H9 (cell line): ENCODE measurements around the gene TNRC6C. TPM values are rescaled to one million over a fixed set of nuclear protein-coding genes. Genes with fewer than 3 reads are reported as not detected.

Experiments
- DNase-seq: peaks from one replicate; pipeline ENCODE4 v3.0.0-alpha.2; 2017
- H2AFZ ChIP-seq: one replicate; pipeline ENCODE4 v1.6.1; 2013; ENCODE audit warnings: mild to moderate bottlenecking, low read length, control low read depth, moderate library complexity
- H2AK5ac ChIP-seq: 2 replicates; pipeline ENCODE4 v1.6.1; 2013; ENCODE audit warnings: low read length, control low read depth, mixed read lengths; ENCODE audit not compliant: insufficient read length
- H2BK120ac ChIP-seq: one replicate; pipeline ENCODE4 v1.6.1; 2013; ENCODE audit warnings: low read depth, mild to moderate bottlenecking, low read length, control low read depth, inconsistent platforms; ENCODE audit not compliant: poor library complexity, severe bottlenecking
- H2BK12ac ChIP-seq: 2 replicates; pipeline ENCODE4 v1.6.1; 2013; ENCODE audit warnings: low read length, control low read depth, mixed read lengths, low read depth; ENCODE audit not compliant: insufficient read length
- H2BK15ac ChIP-seq: 2 replicates; pipeline ENCODE4 v1.6.1; 2013; ENCODE audit warnings: low read depth, low read length, control low read depth
- H2BK20ac ChIP-seq: one replicate; pipeline ENCODE4 v1.6.1; 2013; ENCODE audit warnings: low read depth, mild to moderate bottlenecking, low read length, control low read depth, inconsistent platforms; ENCODE audit not compliant: poor library complexity, severe bottlenecking
- H2BK5ac ChIP-seq: 2 replicates; pipeline ENCODE4 v1.6.1; 2013; ENCODE audit warnings: low read length, control low read depth, mixed read lengths; ENCODE audit not compliant: insufficient read length
- H3K14ac ChIP-seq: 2 replicates; pipeline ENCODE4 v1.6.1; 2013; ENCODE audit warnings: low read length, control low read depth; ENCODE audit not compliant: insufficient read depth
- H3K18ac ChIP-seq: 2 replicates; pipeline ENCODE4 v1.6.1; 2013; ENCODE audit warnings: low read depth, mild to moderate bottlenecking, mixed read lengths, low read length, control low read depth; ENCODE audit not compliant: insufficient read length
- H3K23ac ChIP-seq: 2 replicates; pipeline ENCODE4 v1.6.1; 2013; ENCODE audit warnings: low read length, control low read depth, mixed read lengths, low read depth; ENCODE audit not compliant: insufficient read length
- H3K23me2 ChIP-seq: 2 replicates; pipeline ENCODE4 v1.6.1; 2013; ENCODE audit warnings: low read depth, mild to moderate bottlenecking, mixed read lengths, low read length, control low read depth; ENCODE audit not compliant: insufficient read length, poor library complexity, severe bottlenecking
- H3K27ac ChIP-seq: 2 replicates; pipeline ENCODE4 v1.5.1; 2013; ENCODE audit warnings: low read length, control low read depth, mixed read lengths, low read depth; ENCODE audit not compliant: insufficient read length
- H3K27me3 ChIP-seq: 2 replicates; pipeline ENCODE4 v1.6.1; 2013; ENCODE audit warnings: low read length, control low read depth, inconsistent platforms; ENCODE audit not compliant: insufficient read depth
- H3K4ac ChIP-seq: 2 replicates; pipeline ENCODE4 v1.6.1; 2013; ENCODE audit warnings: low read depth, mild to moderate bottlenecking, control low read depth, inconsistent platforms, low read length, moderate library complexity
- H3K4me1 ChIP-seq: 2 replicates; pipeline ENCODE4 v1.6.1; 2013; ENCODE audit warnings: low read length, control low read depth, inconsistent platforms; ENCODE audit not compliant: insufficient read depth
- H3K4me2 ChIP-seq: 2 replicates; pipeline ENCODE4 v1.6.1; 2013; ENCODE audit warnings: low read length, control low read depth, mixed read lengths; ENCODE audit not compliant: insufficient read length, insufficient read depth
- H3K56ac ChIP-seq: 2 replicates; pipeline ENCODE4 v1.6.1; 2013; ENCODE audit warnings: low read depth, mild to moderate bottlenecking, mixed read lengths, low read length, control low read depth; ENCODE audit not compliant: insufficient read length
- H3K79me1 ChIP-seq: 2 replicates; pipeline ENCODE4 v1.6.1; 2013; ENCODE audit warnings: low read depth, mild to moderate bottlenecking, moderate library complexity, low read length, control low read depth, inconsistent platforms; ENCODE audit not compliant: insufficient read depth, poor library complexity, severe bottlenecking
- H3K79me2 ChIP-seq: 2 replicates; pipeline ENCODE4 v1.6.1; 2013; ENCODE audit warnings: low read length, control low read depth, inconsistent platforms; ENCODE audit not compliant: insufficient read depth
- H3K9ac ChIP-seq: 2 replicates; pipeline ENCODE4 v1.6.1; 2013; ENCODE audit warnings: low read length, control low read depth, mixed read lengths; ENCODE audit not compliant: insufficient read length; ENCODE audit errors: extremely low read depth
- H3K9me3 ChIP-seq: one replicate; pipeline ENCODE4 v1.6.1; 2013; ENCODE audit warnings: low read depth, low read length, inconsistent platforms; ENCODE audit not compliant: control insufficient read depth
- H3T11ph ChIP-seq: one replicate; pipeline ENCODE4 v1.6.1; 2013; ENCODE audit warnings: mild to moderate bottlenecking, low read length, control low read depth, inconsistent platforms
- H4K20me1 ChIP-seq: one replicate; pipeline ENCODE4 v1.6.1; 2013; ENCODE audit not compliant: control insufficient read depth, insufficient read length, insufficient read depth
- H4K5ac ChIP-seq: 2 replicates; pipeline ENCODE4 v1.6.1; 2013; ENCODE audit warnings: low read depth, mild to moderate bottlenecking, mixed read lengths, low read length, control low read depth; ENCODE audit not compliant: insufficient read length
- H4K8ac ChIP-seq: replicated peaks from 2 replicates; pipeline ENCODE4 v1.6.1; 2013; ENCODE audit warnings: low read length, control low read depth, mixed read lengths, low read depth; ENCODE audit not compliant: insufficient read length
- H4K91ac ChIP-seq: 2 replicates; pipeline ENCODE4 v1.6.1; 2013; ENCODE audit warnings: low read depth, mild to moderate bottlenecking, moderate library complexity, mixed read lengths, low read length, control low read depth; ENCODE audit not compliant: insufficient read length
- H3K27ac Mint-ChIP-seq, 3 experiments: 2 replicates in 2 of 3; 3 replicates in 1 of 3; pipeline ENCODE4 v1.8.0; 2020 to 2021; ENCODE audit warnings: mixed read lengths in 3 of 3, mild to moderate bottlenecking in 1 of 3, moderate library complexity in 1 of 3
- H3K27me3 Mint-ChIP-seq: 2 replicates; pipeline ENCODE4 v1.8.0; 2021; ENCODE audit warnings: low read depth, mild to moderate bottlenecking, moderate library complexity, mixed read lengths
- H3K36me3 Mint-ChIP-seq, 3 experiments: 2 replicates in 2 of 3; 3 replicates in 1 of 3; pipeline ENCODE4 v1.8.0; 2020 to 2021; ENCODE audit warnings: low read depth in 3 of 3, mixed read lengths in 3 of 3; ENCODE audit not compliant: insufficient read depth in 1 of 3
- H3K4me1 Mint-ChIP-seq, 2 experiments: 2 replicates each; pipeline ENCODE4 v1.8.0; 2020; ENCODE audit warnings: mixed read lengths in 2 of 2
- H3K4me3 Mint-ChIP-seq, 2 experiments: 2 replicates in 1 of 2; 3 replicates in 1 of 2; pipeline ENCODE4 v1.8.0; 2020 to 2021; ENCODE audit warnings: mild to moderate bottlenecking in 2 of 2, mixed read lengths in 2 of 2, moderate library complexity in 1 of 2
- H3K9me3 Mint-ChIP-seq, 2 experiments: 2 replicates in 1 of 2; 3 replicates in 1 of 2; pipeline ENCODE4 v1.8.0; 2020; ENCODE audit warnings: mild to moderate bottlenecking in 2 of 2, mixed read lengths in 2 of 2, moderate library complexity in 1 of 2
- total RNA-seq: library from RNA; stranded (reverse); gene quantifications from 2 replicates; pipeline ENCODE4 v1.2.1, GENCODE V29; 2021
- TF ChIP-seq, protein P1 (sequence below): fragments of 200-600 bp; sonication (generic); conservative IDR thresholded peaks from 3 replicates; pipeline ENCODE4 v1.8.0; 2021; ENCODE audit warnings: antibody characterized with exemption, mild to moderate bottlenecking

TNRC6C gene
- total RNA-seq, 1 experiment from 2014 or later, result 24.7 TPM

DNA sequence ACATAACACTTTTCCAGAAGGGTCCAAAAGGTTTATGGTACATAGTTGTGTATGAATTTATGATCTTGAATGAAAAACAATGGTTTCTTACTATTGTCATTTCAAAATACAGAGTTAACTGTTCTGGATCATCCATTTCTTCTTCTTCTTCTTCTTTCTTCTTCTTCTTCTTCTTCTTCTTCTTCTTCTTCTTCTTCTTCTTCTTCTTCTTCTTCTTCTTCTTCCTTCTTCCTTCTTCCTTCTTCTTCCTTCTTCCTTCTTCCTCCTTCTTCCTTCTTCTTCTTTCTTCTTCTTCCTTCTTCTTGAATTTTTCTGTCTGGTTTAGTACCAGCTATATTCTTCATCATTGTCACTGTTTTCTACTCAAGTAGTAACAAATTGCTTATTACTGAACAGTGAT, 47.8 kb downstream of the TNRC6C start:
- H3K4me1 Mint-ChIP-seq, result peaks cover 18 to 24% of the 10 kb centered on the region in 2 experiments
- Histone ChIP-seq H3K27me3 (no peaks in the 10 kb centered on the region), H3K56ac (no peak overlapping the region), H4K8ac (no peak overlapping the region), H3K79me2 (no peaks in the 10 kb centered on the region), H4K5ac (no peak overlapping the region), H4K91ac (no peak overlapping the region), H3T11ph (no peak overlapping the region), H3K4me2 (no peak overlapping the region), H3K14ac (no peak overlapping the region), H3K4me1 (no peaks in the 10 kb centered on the region), H2BK12ac (no peak overlapping the region), H3K9me3 (no peaks in the 10 kb centered on the region), H3K18ac (no peak overlapping the region), H3K23ac (no peak overlapping the region), H2BK5ac (no peak overlapping the region), H4K20me1 (no peaks in the 10 kb centered on the region), H3K4ac (no peak overlapping the region), H3K27ac (no peak overlapping the region), H2AK5ac (no peak overlapping the region), H2BK15ac (no peak overlapping the region), H3K9ac (no peak overlapping the region), H3K23me2 (no peaks in the 10 kb centered on the region), H2AFZ (no peak overlapping the region), H2BK20ac (no peak overlapping the region), H3K79me1 (no peaks in the 10 kb centered on the region), H2BK120ac (no peak overlapping the region)
- H3K27me3 Mint-ChIP-seq, result no peaks in the 10 kb centered on the region
- DNase-seq, result no peak
- no peaks in the 10 kb centered on the region for H3K9me3 Mint-ChIP-seq
- peaks cover 2 to 14% (median 10%) of the 10 kb centered on the region in 3 experiments; a peak in 6 of 7 replicates for H3K36me3 Mint-ChIP-seq
- no peak overlapping the region for H3K27ac Mint-ChIP-seq
- TF ChIP-seq, protein P1, sequence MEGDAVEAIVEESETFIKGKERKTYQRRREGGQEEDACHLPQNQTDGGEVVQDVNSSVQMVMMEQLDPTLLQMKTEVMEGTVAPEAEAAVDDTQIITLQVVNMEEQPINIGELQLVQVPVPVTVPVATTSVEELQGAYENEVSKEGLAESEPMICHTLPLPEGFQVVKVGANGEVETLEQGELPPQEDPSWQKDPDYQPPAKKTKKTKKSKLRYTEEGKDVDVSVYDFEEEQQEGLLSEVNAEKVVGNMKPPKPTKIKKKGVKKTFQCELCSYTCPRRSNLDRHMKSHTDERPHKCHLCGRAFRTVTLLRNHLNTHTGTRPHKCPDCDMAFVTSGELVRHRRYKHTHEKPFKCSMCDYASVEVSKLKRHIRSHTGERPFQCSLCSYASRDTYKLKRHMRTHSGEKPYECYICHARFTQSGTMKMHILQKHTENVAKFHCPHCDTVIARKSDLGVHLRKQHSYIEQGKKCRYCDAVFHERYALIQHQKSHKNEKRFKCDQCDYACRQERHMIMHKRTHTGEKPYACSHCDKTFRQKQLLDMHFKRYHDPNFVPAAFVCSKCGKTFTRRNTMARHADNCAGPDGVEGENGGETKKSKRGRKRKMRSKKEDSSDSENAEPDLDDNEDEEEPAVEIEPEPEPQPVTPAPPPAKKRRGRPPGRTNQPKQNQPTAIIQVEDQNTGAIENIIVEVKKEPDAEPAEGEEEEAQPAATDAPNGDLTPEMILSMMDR, result no peak
- H3K4me3 Mint-ChIP-seq, result no peak overlapping the region
